Neural cell (in vitro differentiated cells): Measurements from ENCODE around the gene NR1D1. TPM values are rescaled to one million over a fixed set of nuclear protein-coding genes. Genes with fewer than 3 reads are reported as not detected.

Experiments used
- H2AFZ ChIP-seq: fragments of 200-600, 300-800 bp; sonication (generic), shearing (Covaris generic); 2 replicates; pipeline ENCODE4 v1.6.0; 2014; ENCODE audit warnings: low read depth, mild to moderate bottlenecking, antibody characterized with exemption, low read length, moderate library complexity
- H3F3A ChIP-seq: fragments of 200-600 bp; shearing (Covaris generic); 2 replicates; pipeline ENCODE4 v1.6.1; 2016; ENCODE audit warnings: mild to moderate bottlenecking, moderate library complexity, mixed read lengths, antibody characterized with exemption, low read length; ENCODE audit not compliant: insufficient read depth, poor library complexity, severe bottlenecking
- H3K27ac ChIP-seq: fragments of 200-600, 300-800 bp; sonication (generic), shearing (Covaris generic); 2 replicates; pipeline ENCODE4 v1.5.1; 2014; ENCODE audit warnings: mild to moderate bottlenecking, low read length, moderate library complexity
- H3K27me3 ChIP-seq: fragments of 300-800, 200-600 bp; sonication (generic), shearing (Covaris generic); 2 replicates; pipeline ENCODE4 v1.6.0; 2014; ENCODE audit warnings: mild to moderate bottlenecking, low read depth, low read length, moderate library complexity; ENCODE audit not compliant: insufficient read depth
- H3K36me3 ChIP-seq: fragments of 300-800, 200-600 bp; sonication (generic), shearing (Covaris generic); 2 replicates; pipeline ENCODE4 v1.5.1; 2014; ENCODE audit warnings: mild to moderate bottlenecking, antibody characterized with exemption, low read length, moderate library complexity; ENCODE audit not compliant: insufficient read depth
- H3K4me2 ChIP-seq: fragments of 300-800, 200-600 bp; sonication (generic), shearing (Covaris generic); 2 replicates; pipeline ENCODE4 v1.6.0; 2014; ENCODE audit warnings: mild to moderate bottlenecking, low read length
- H3K4me3 ChIP-seq: fragments of 300-800, 200-600 bp; sonication (generic), shearing (Covaris generic); 2 replicates; pipeline ENCODE4 v1.5.1; 2014; ENCODE audit warnings: mild to moderate bottlenecking, low read length, moderate library complexity
- H3K79me2 ChIP-seq: fragments of 200-600 bp; shearing (Covaris generic); replicated peaks from 2 replicates; pipeline ENCODE4 v1.6.0; 2014; ENCODE audit warnings: mild to moderate bottlenecking, low read length, moderate library complexity; ENCODE audit not compliant: insufficient read depth
- H3K9ac ChIP-seq: fragments of 300-800, 200-600 bp; sonication (generic), shearing (Covaris generic); 2 replicates; pipeline ENCODE4 v1.6.1; 2016; ENCODE audit warnings: mild to moderate bottlenecking, low read length, mixed read lengths
- H3K9me2 ChIP-seq: fragments of 200-600 bp; shearing (Covaris generic); 2 replicates; pipeline ENCODE4 v1.6.1; 2016; ENCODE audit warnings: mild to moderate bottlenecking, low read length, mixed read lengths; ENCODE audit not compliant: insufficient read depth
- H3K9me3 ChIP-seq: fragments of 200-600, 300-800 bp; sonication (generic), shearing (Covaris generic); 2 replicates; pipeline ENCODE4 v1.6.1; 2016; ENCODE audit warnings: mild to moderate bottlenecking, mixed run types, low read length, moderate library complexity, mixed read lengths
- H4K20me1 ChIP-seq: fragments of 200-600 bp; shearing (Covaris generic); 2 replicates; pipeline ENCODE4 v1.6.1; 2016; ENCODE audit warnings: mild to moderate bottlenecking, mixed run types; ENCODE audit not compliant: insufficient read depth
- EP300 ChIP-seq: fragments of 450-650 bp; conservative IDR thresholded peaks from 2 replicates; pipeline ENCODE4 v1.6.1; 2014; ENCODE audit warnings: antibody characterized with exemption, mild to moderate bottlenecking, moderate library complexity; ENCODE audit not compliant: poor library complexity, severe bottlenecking
- EZH2 ChIP-seq: fragments of 200-600, 300-800 bp; shearing (Covaris generic), sonication (generic); IDR thresholded peaks from 2 replicates; pipeline ENCODE4 v1.6.1; 2014; ENCODE audit warnings: antibody characterized with exemption, low read length, borderline replicate concordance, mild to moderate bottlenecking; ENCODE audit not compliant: insufficient read depth, poor library complexity, severe bottlenecking
- MXI1 ChIP-seq: fragments of 450-650 bp; conservative IDR thresholded peaks from 2 replicates; pipeline ENCODE4 v1.6.1; 2014; ENCODE audit warnings: antibody characterized with exemption, mild to moderate bottlenecking; ENCODE audit not compliant: poor library complexity, severe bottlenecking
- POLR2AphosphoS5 ChIP-seq: IDR thresholded peaks from 2 replicates; pipeline ENCODE4 v1.6.1; 2012
- RAD21 ChIP-seq: fragments of 450-650 bp; conservative IDR thresholded peaks from 2 replicates; pipeline ENCODE4 v1.6.1; 2014; ENCODE audit warnings: antibody characterized with exemption, mild to moderate bottlenecking, moderate library complexity
- SMC3 ChIP-seq: fragments of 450-650 bp; conservative IDR thresholded peaks from 2 replicates; pipeline ENCODE4 v1.6.1; 2014; ENCODE audit warnings: antibody characterized with exemption, mild to moderate bottlenecking, moderate library complexity; ENCODE audit not compliant: poor library complexity
- TAF1 ChIP-seq: IDR thresholded peaks from 2 replicates; pipeline ENCODE4 v1.6.1; 2012; ENCODE audit warnings: low read depth
- polyA plus RNA-seq: library from polyadenylated mRNA; depleted of rRNA; stranded (reverse); fragments of >200 nt; gene quantifications from 2 replicates; pipeline ENCODE4 v1.2.3, GENCODE V29; 2014
- TF ChIP-seq, protein P1 (sequence below): fragments of 450-650 bp; IDR thresholded peaks from 2 replicates; pipeline ENCODE4 v1.5.1; 2014; ENCODE audit warnings: antibody characterized with exemption, mild to moderate bottlenecking, moderate library complexity; ENCODE audit not compliant: poor library complexity, severe bottlenecking
- TF ChIP-seq, protein P2 (sequence below): IDR thresholded peaks from 2 replicates; pipeline ENCODE4 v1.6.1; 2012; ENCODE audit warnings: borderline replicate concordance

NR1D1 gene
- polyA plus RNA-seq, 1 donor from 2014 or later = 0.73 TPM

DNA sequence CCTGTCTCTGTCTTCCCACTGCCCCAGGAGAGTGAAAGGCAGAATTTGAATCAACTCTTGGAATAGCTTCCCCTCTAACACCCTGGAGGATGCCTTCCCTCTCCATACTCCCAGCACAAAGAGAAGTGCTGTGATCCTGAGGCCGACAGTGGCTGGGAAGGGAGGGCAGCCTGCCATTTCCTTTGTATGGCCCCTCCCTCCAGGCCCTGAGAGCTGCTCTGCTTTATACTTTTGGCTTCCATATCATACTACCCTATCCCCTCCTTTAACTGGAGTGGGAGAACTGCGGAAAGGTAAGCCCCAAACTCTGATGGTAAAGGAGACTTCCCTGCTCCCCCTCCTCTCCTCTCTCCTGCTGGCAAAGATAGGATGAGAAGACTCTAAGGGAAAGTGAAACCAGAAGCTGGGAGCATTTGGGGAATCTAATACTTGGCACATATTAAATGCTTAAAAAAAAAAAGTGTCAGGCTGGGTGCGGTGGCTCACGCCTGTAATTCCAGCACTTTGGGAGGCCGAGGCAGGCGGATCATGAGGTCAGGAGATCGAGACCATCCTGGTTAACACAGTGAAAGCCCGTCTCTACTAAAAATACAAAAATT, 42.1 kb downstream of the NR1D1 start:
- Histone ChIP-seq H3K27ac (no peak overlapping the region), H3K4me3 (no peak overlapping the region)

DNA sequence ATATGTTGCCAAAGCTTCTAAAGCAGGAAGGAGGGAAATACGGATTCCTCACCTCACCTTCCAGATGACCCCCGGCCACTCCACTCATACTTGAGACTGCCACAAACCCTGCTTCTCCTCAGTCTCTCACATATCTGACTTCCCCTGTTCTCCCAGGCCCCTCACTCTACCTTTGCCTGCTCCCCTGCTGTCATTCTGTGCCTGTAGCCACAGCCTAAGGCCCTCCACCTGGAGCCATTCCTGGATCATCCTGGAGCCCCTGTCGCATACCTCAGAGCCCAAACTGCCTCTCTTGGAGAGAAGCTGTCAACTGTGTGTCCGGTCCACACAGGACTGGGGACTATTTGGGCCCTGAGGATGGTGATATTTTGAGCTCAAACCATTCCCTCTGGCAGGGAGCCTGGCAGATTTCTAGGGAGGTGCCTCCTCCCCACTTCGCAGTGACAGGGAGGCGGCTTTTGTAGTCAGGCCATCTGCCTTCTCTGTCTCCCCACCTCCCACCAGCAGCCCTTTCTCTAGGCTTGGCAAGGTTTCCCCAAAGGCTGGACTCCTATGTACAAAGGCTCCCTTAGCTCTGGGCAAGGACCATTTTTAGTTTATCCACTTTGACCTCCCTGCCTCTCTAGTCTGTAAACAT, 43.9 kb downstream of the NR1D1 start:
- peaks cover 9% of the 10 kb centered on the region for H3K79me2 ChIP-seq
- H3K27me3 ChIP-seq = no peaks in the 10 kb centered on the region
- no peaks in the 10 kb centered on the region for H3K36me3 ChIP-seq
- TF ChIP-seq, protein P1, sequence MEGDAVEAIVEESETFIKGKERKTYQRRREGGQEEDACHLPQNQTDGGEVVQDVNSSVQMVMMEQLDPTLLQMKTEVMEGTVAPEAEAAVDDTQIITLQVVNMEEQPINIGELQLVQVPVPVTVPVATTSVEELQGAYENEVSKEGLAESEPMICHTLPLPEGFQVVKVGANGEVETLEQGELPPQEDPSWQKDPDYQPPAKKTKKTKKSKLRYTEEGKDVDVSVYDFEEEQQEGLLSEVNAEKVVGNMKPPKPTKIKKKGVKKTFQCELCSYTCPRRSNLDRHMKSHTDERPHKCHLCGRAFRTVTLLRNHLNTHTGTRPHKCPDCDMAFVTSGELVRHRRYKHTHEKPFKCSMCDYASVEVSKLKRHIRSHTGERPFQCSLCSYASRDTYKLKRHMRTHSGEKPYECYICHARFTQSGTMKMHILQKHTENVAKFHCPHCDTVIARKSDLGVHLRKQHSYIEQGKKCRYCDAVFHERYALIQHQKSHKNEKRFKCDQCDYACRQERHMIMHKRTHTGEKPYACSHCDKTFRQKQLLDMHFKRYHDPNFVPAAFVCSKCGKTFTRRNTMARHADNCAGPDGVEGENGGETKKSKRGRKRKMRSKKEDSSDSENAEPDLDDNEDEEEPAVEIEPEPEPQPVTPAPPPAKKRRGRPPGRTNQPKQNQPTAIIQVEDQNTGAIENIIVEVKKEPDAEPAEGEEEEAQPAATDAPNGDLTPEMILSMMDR = no peak
- TF ChIP-seq POLR2AphosphoS5 = no peak
- TF ChIP-seq, protein P2, sequence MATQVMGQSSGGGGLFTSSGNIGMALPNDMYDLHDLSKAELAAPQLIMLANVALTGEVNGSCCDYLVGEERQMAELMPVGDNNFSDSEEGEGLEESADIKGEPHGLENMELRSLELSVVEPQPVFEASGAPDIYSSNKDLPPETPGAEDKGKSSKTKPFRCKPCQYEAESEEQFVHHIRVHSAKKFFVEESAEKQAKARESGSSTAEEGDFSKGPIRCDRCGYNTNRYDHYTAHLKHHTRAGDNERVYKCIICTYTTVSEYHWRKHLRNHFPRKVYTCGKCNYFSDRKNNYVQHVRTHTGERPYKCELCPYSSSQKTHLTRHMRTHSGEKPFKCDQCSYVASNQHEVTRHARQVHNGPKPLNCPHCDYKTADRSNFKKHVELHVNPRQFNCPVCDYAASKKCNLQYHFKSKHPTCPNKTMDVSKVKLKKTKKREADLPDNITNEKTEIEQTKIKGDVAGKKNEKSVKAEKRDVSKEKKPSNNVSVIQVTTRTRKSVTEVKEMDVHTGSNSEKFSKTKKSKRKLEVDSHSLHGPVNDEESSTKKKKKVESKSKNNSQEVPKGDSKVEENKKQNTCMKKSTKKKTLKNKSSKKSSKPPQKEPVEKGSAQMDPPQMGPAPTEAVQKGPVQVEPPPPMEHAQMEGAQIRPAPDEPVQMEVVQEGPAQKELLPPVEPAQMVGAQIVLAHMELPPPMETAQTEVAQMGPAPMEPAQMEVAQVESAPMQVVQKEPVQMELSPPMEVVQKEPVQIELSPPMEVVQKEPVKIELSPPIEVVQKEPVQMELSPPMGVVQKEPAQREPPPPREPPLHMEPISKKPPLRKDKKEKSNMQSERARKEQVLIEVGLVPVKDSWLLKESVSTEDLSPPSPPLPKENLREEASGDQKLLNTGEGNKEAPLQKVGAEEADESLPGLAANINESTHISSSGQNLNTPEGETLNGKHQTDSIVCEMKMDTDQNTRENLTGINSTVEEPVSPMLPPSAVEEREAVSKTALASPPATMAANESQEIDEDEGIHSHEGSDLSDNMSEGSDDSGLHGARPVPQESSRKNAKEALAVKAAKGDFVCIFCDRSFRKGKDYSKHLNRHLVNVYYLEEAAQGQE = no peak
- no peak for TF ChIP-seq MXI1
- no peak for TF ChIP-seq EZH2
- TF ChIP-seq SMC3 = no peak
- TF ChIP-seq TAF1 = no peak
- no peak for TF ChIP-seq RAD21
- no peak for TF ChIP-seq EP300
- no peaks in the 10 kb centered on the region for H4K20me1 ChIP-seq
- H3K9ac ChIP-seq = no peak overlapping the region
- H3K4me2 ChIP-seq = no peak overlapping the region
- no peaks in the 10 kb centered on the region for H3F3A ChIP-seq
- no peaks in the 10 kb centered on the region for H3K9me3 ChIP-seq
- no peak overlapping the region for H2AFZ ChIP-seq
- H3K4me3 ChIP-seq = no peak overlapping the region
- no peaks in the 10 kb centered on the region for H3K9me2 ChIP-seq
- H3K27ac ChIP-seq = no peak overlapping the region

More for the DNA sequence above, 42.1 kb downstream of the NR1D1 start:
- H3K9me2 ChIP-seq = no peaks in the 10 kb centered on the region
- no peak overlapping the region for H2AFZ ChIP-seq
- no peaks in the 10 kb centered on the region for H4K20me1 ChIP-seq
- peaks cover 15% of the 10 kb centered on the region for H3K79me2 ChIP-seq
- no peaks in the 10 kb centered on the region for H3K36me3 ChIP-seq
- no peak overlapping the region for H3K4me2 ChIP-seq
- no peaks in the 10 kb centered on the region for H3F3A ChIP-seq
- H3K9ac ChIP-seq = no peak overlapping the region
- H3K9me3 ChIP-seq = no peaks in the 10 kb centered on the region
- H3K27me3 ChIP-seq = no peaks in the 10 kb centered on the region
- no peak for TF ChIP-seq EZH2
- TF ChIP-seq RAD21 = no peak
- TF ChIP-seq EP300 = no peak
- TF ChIP-seq, protein P1 = no peak
- TF ChIP-seq TAF1 = no peak
- TF ChIP-seq SMC3 = no peak
- TF ChIP-seq MXI1 = no peak
- TF ChIP-seq POLR2AphosphoS5 = no peak
- TF ChIP-seq, protein P2 = no peak
